ENCODE results near the gene AMN.

The AMN gene

GRCh38 chr14:102882226-102882906 lies 40.1 kb upstream of the AMN start:
- H3K4me3 ChIP-seq (ENCODE audit: low read length) = no peak overlapping the region
- TF ChIP-seq CTCF (conservative IDR thresholded peaks at IDR 0.05; ENCODE audit: low read depth, low read length) = no peak
- DNase-seq (ENCODE audit: low read depth) = no peak

- no peak overlapping the region for H3K4me3 ChIP-seq (ENCODE audit: low read length)
- no peak for TF ChIP-seq CTCF (conservative IDR thresholded peaks at IDR 0.05; ENCODE audit: low read depth, low read length)
- no peak for DNase-seq (ENCODE audit: low read depth)
Observed at GRCh38 chr14:102883089-102883541, 39.3 kb upstream of the AMN start.

GRCh38 chr14:102883554-102883953 lies 38.9 kb upstream of the AMN start:
- no peak overlapping the region for H3K4me3 ChIP-seq (ENCODE audit: low read length)
- no peak for DNase-seq (ENCODE audit: low read depth)
- TF ChIP-seq CTCF (conservative IDR thresholded peaks at IDR 0.05; ENCODE audit: low read depth, low read length) = no peak

GRCh38 chr14:102885737-102886447 lies 36.6 kb upstream of the AMN start:
- DNase-seq (ENCODE audit: low read depth) = no peak
- H3K4me3 ChIP-seq (ENCODE audit: low read length) = no peak overlapping the region
- no peak for TF ChIP-seq CTCF (conservative IDR thresholded peaks at IDR 0.05; ENCODE audit: low read depth, low read length)

GRCh38 chr14:102888748-102889147 lies 33.7 kb upstream of the AMN start:
- TF ChIP-seq CTCF (conservative IDR thresholded peaks at IDR 0.05; ENCODE audit: low read depth, low read length) = no peak
- no peak for DNase-seq (ENCODE audit: low read depth)
- H3K4me3 ChIP-seq (ENCODE audit: low read length) = no peak overlapping the region

GRCh38 chr14:102889615-102890014 lies 32.8 kb upstream of the AMN start:
- no peak overlapping the region for H3K4me3 ChIP-seq (ENCODE audit: low read length)
- no peak for TF ChIP-seq CTCF (conservative IDR thresholded peaks at IDR 0.05; ENCODE audit: low read depth, low read length)
- DNase-seq (ENCODE audit: low read depth) = no peak

- H3K4me3 ChIP-seq (ENCODE audit: low read length) = no peak overlapping the region
- TF ChIP-seq CTCF (conservative IDR thresholded peaks at IDR 0.05; ENCODE audit: low read depth, low read length) = no peak
- DNase-seq (ENCODE audit: low read depth) = no peak
Observed at GRCh38 chr14:102891111-102891510, 31.4 kb upstream of the AMN start.

Data from retinal pigment epithelial cell (primary cell).